Loucy (cell line): ENCODE results near the gene TPRG1L.
A peak's percentile ranks its signal among the peaks of the same experiment; 100 is the strongest.

Experiments used
- H2AFZ ChIP-seq: fragments of 200-600 bp; sonication (generic); 2 replicates; pipeline ENCODE4 v1.6.0; 2016; ENCODE audit warnings: antibody characterized with exemption, mild to moderate bottlenecking, low read length, moderate library complexity
- H3F3A ChIP-seq: fragments of 200-600 bp; 2 replicates; pipeline ENCODE4 v1.6.0; 2016; ENCODE audit warnings: antibody characterized with exemption, low read depth, mild to moderate bottlenecking
- H3K27me3 ChIP-seq: fragments of 200-600 bp; sonication (generic); 2 replicates; pipeline ENCODE4 v1.6.1; 2014; ENCODE audit warnings: low read length, mild to moderate bottlenecking; ENCODE audit not compliant: insufficient read depth, poor library complexity, severe bottlenecking
- H3K36me3 ChIP-seq: fragments of 200-600 bp; sonication (generic); 2 replicates; pipeline ENCODE4 v1.6.1; 2016; ENCODE audit warnings: low read length; ENCODE audit not compliant: insufficient read depth
- H3K4me1 ChIP-seq: fragments of 200-600 bp; sonication (generic); 2 replicates; pipeline ENCODE4 v1.5.1; 2014; ENCODE audit warnings: low read length, mild to moderate bottlenecking; ENCODE audit not compliant: insufficient read depth, poor library complexity, severe bottlenecking
- H3K4me2 ChIP-seq: fragments of 200-600 bp; sonication (generic); 2 replicates; pipeline ENCODE4 v1.6.0; 2014; ENCODE audit warnings: antibody characterized with exemption, low read length, low read depth, mild to moderate bottlenecking; ENCODE audit not compliant: poor library complexity, severe bottlenecking
- H3K4me3 ChIP-seq: fragments of 200-600 bp; sonication (generic); 2 replicates; pipeline ENCODE4 v1.5.1; 2014; ENCODE audit warnings: low read length, mild to moderate bottlenecking, mixed read lengths; ENCODE audit not compliant: poor library complexity, severe bottlenecking
- H3K79me2 ChIP-seq: fragments of 200-600 bp; sonication (generic); 2 replicates; pipeline ENCODE4 v1.6.1; 2014; ENCODE audit warnings: low read length; ENCODE audit not compliant: insufficient read depth
- H3K9ac ChIP-seq: fragments of 200-600 bp; sonication (generic); 2 replicates; pipeline ENCODE4 v1.6.0; 2014; ENCODE audit warnings: mild to moderate bottlenecking, low read depth, low read length, moderate library complexity; ENCODE audit not compliant: poor library complexity, severe bottlenecking
- H3K9me2 ChIP-seq: fragments of 200-600 bp; sonication (generic); replicated peaks from 2 replicates; pipeline ENCODE4 v1.6.1; 2016; ENCODE audit warnings: low read depth, low read length, mixed read lengths
- H3K9me3 ChIP-seq: fragments of 200-600 bp; sonication (generic); 2 replicates; pipeline ENCODE4 v1.6.1; 2014; ENCODE audit warnings: mild to moderate bottlenecking, antibody characterized with exemption, low read length, low read depth; ENCODE audit not compliant: insufficient read depth
- H4K20me1 ChIP-seq: fragments of 200-600 bp; sonication (generic); 2 replicates; pipeline ENCODE4 v1.6.0; 2014; ENCODE audit warnings: antibody characterized with exemption, low read length, mild to moderate bottlenecking; ENCODE audit not compliant: insufficient read depth, poor library complexity, severe bottlenecking
- CTCF ChIP-seq: fragments of 200-600 bp; sonication (generic); conservative IDR thresholded peaks from 2 replicates; pipeline ENCODE4 v1.5.1; 2014; ENCODE audit warnings: mild to moderate bottlenecking, antibody characterized with exemption, low read length
- EZH2phosphoT487 ChIP-seq: fragments of 200-600 bp; IDR thresholded peaks from 2 replicates; pipeline ENCODE4 v1.6.1; 2018; ENCODE audit warnings: antibody characterized with exemption, mild to moderate bottlenecking, moderate library complexity, borderline replicate concordance

Gene TPRG1L

GRCh38 chr1:3649342-3650247 is 24.8 kb downstream of the TPRG1L start, which contains the start of gene WRAP73:
Gene WRAP73 (minus strand): TSS chr1:3650103. CDS start chr1:3649999, 104 bp downstream.
- Histone ChIP-seq H3K36me3 (no peaks in the 10 kb centered on the region), H3K27me3 (no peaks in the 10 kb centered on the region), H3K9me3 (no peaks in the 10 kb centered on the region)

GRCh38 chr1:3650248-3651025 is 25.6 kb downstream of the TPRG1L start:
- Histone ChIP-seq H3K4me1 (peaks cover 27% of the 10 kb centered on the region), H3K4me2 (peak overlapping the region; percentile 30), H3K27me3 (no peaks in the 10 kb centered on the region), H3K9me2 (no peaks in the 10 kb centered on the region), H3K79me2 (peaks cover 25% of the 10 kb centered on the region), H4K20me1 (no peaks in the 10 kb centered on the region), H2AFZ (0 out of 2 replicates have a peak overlapping the region, but pooled peaks have one; percentile 44), H3K9ac (no peak overlapping the region), H3K36me3 (no peaks in the 10 kb centered on the region), H3K9me3 (no peaks in the 10 kb centered on the region), H3K4me3 (peak overlapping the region; percentile 87), H3F3A (no peaks in the 10 kb centered on the region)
- TF ChIP-seq CTCF (no peak), EZH2phosphoT487 (no peak)

More at GRCh38 chr1:3649342-3650247, 24.8 kb downstream of the TPRG1L start, which contains the start of gene WRAP73:
- Histone ChIP-seq H3K4me2 (peak within 1 kb of the TSS; percentile 91), H3K4me3 (peak within 1 kb of the TSS; percentile 87), H3K9me2 (no peaks in the 10 kb centered on the region), H2AFZ (peak within 1 kb of the TSS; percentile 70), H3K4me1 (peaks cover 27% of the 10 kb centered on the region), H4K20me1 (no peaks in the 10 kb centered on the region), H3K9ac (peak within 1 kb of the TSS; percentile 96), H3K79me2 (peaks cover 25% of the 10 kb centered on the region), H3F3A (no peaks in the 10 kb centered on the region)
- TF ChIP-seq CTCF (peak; percentile 45; the same call in 1 of the 2 replicates), EZH2phosphoT487 (no peak)

GRCh38 chr1:3651026-3651929 is 26.5 kb downstream of the TPRG1L start:
- H3K4me2 ChIP-seq: no peak overlapping the region
- H3K9me2 ChIP-seq: no peaks in the 10 kb centered on the region
- H3K36me3 ChIP-seq: no peaks in the 10 kb centered on the region

More at GRCh38 chr1:3651026-3651929, 26.5 kb downstream of the TPRG1L start:
- Histone ChIP-seq H2AFZ (no peak overlapping the region), H4K20me1 (no peaks in the 10 kb centered on the region), H3F3A (no peaks in the 10 kb centered on the region), H3K4me1 (peaks cover 27% of the 10 kb centered on the region), H3K9ac (no peak overlapping the region), H3K4me3 (no peak overlapping the region), H3K27me3 (no peaks in the 10 kb centered on the region), H3K9me3 (no peaks in the 10 kb centered on the region), H3K79me2 (peaks cover 25% of the 10 kb centered on the region)
- TF ChIP-seq EZH2phosphoT487: no peak
- no peak for TF ChIP-seq CTCF
